ENCODE measurements around the gene TRIM59. TPM values are rescaled to one million over a fixed set of nuclear protein-coding genes. Genes with fewer than 3 reads are reported as not detected.

The TRIM59 gene
- total RNA-seq, 2 donors from 2014 or later: 0.99 to 2.1 TPM

GRCh38 chr3:160464321-160464720 lies 14.7 kb upstream of the TRIM59 start:
- no peak for ATAC-seq
- no peaks in the 10 kb centered on the region for H3K4me1 ChIP-seq
- intact Hi-C loops (cut with DNase I): no loop called here
- TF ChIP-seq, protein P1, sequence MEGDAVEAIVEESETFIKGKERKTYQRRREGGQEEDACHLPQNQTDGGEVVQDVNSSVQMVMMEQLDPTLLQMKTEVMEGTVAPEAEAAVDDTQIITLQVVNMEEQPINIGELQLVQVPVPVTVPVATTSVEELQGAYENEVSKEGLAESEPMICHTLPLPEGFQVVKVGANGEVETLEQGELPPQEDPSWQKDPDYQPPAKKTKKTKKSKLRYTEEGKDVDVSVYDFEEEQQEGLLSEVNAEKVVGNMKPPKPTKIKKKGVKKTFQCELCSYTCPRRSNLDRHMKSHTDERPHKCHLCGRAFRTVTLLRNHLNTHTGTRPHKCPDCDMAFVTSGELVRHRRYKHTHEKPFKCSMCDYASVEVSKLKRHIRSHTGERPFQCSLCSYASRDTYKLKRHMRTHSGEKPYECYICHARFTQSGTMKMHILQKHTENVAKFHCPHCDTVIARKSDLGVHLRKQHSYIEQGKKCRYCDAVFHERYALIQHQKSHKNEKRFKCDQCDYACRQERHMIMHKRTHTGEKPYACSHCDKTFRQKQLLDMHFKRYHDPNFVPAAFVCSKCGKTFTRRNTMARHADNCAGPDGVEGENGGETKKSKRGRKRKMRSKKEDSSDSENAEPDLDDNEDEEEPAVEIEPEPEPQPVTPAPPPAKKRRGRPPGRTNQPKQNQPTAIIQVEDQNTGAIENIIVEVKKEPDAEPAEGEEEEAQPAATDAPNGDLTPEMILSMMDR (IDR thresholded peaks at IDR 0.05): no peak
- no peak for TF ChIP-seq POLR2A (IDR thresholded peaks at IDR 0.05)
- no peaks in the 10 kb centered on the region for H3K27me3 ChIP-seq
- H3K27ac ChIP-seq: no peak overlapping the region
- 37 to 72% methylated on average over 2 of the region's 2 CpGs for WGBS, 2 donors
- no peaks in the 10 kb centered on the region for H3K9me3 ChIP-seq
- no peaks in the 10 kb centered on the region for H3K36me3 ChIP-seq (replicated peaks in 1 of 2; ENCODE audit: insufficient read depth in 1 of 2, low read depth in 2 of 2)
- H3K4me3 ChIP-seq: no peak overlapping the region
- DNase-seq: no peak

- no peak overlapping the region for H3K4me3 ChIP-seq
- 60 to 71% methylated on average over 1 to 3 of the region's 3 CpGs for WGBS, 2 donors
- TF ChIP-seq, protein P1 (IDR thresholded peaks at IDR 0.05): no peak
- no peak for TF ChIP-seq POLR2A (IDR thresholded peaks at IDR 0.05)
- no peaks in the 10 kb centered on the region for H3K4me1 ChIP-seq
- H3K9me3 ChIP-seq: no peaks in the 10 kb centered on the region
- no peak for DNase-seq
- intact Hi-C loops (cut with DNase I): no loop called here
- H3K27ac ChIP-seq: no peak overlapping the region
- no peak for ATAC-seq
- H3K27me3 ChIP-seq: no peaks in the 10 kb centered on the region
- H3K36me3 ChIP-seq (replicated peaks in 1 of 2; ENCODE audit: insufficient read depth in 1 of 2, low read depth in 2 of 2): no peaks in the 10 kb centered on the region
Observed at GRCh38 chr3:160460033-160460432, 10.4 kb upstream of the TRIM59 start.

- H3K36me3 ChIP-seq (replicated peaks in 1 of 2; ENCODE audit: insufficient read depth in 1 of 2, low read depth in 2 of 2): no peaks in the 10 kb centered on the region
- no peak overlapping the region for H3K4me3 ChIP-seq
- intact Hi-C loops (cut with DNase I): no loop called here
- TF ChIP-seq, protein P1 (IDR thresholded peaks at IDR 0.05): no peak
- TF ChIP-seq POLR2A (IDR thresholded peaks at IDR 0.05): no peak
- no peaks in the 10 kb centered on the region for H3K4me1 ChIP-seq
- H3K27ac ChIP-seq: no peak overlapping the region
- ATAC-seq (no peak), DNase-seq (no peak)
- 72 to 78% methylated on average over 9 of the region's 9 CpGs for WGBS, 2 donors
- no peaks in the 10 kb centered on the region for H3K27me3 ChIP-seq
- no peaks in the 10 kb centered on the region for H3K9me3 ChIP-seq
Observed at GRCh38 chr3:160459450-160459970, 9.9 kb upstream of the TRIM59 start.

DNA sequence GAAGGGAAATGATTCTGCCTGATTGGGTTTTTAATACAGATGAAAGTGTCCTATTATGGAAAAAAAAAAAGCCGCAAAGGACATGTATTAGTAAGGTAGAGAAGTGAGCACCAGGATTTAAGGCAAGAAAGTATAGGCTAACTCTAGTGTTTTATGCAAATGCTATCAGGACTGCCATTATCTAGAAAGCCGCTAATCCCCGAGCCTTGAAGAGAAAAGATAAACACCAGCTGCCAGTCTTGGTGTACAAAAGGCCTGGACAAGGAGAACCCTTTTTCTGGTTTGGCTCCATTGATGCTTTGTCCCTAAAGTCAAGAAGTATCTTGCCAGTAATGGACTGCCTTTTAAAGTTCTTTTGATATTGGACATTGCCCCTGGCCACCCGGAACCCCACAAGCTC lies 8.6 kb upstream of the TRIM59 start:
- H3K9me3 ChIP-seq: no peaks in the 10 kb centered on the region
- H3K27me3 ChIP-seq: no peaks in the 10 kb centered on the region
- DNase-seq: no peak
- no peak for TF ChIP-seq POLR2A (IDR thresholded peaks at IDR 0.05)
- TF ChIP-seq, protein P1 (IDR thresholded peaks at IDR 0.05): no peak
- H3K36me3 ChIP-seq (replicated peaks in 1 of 2; ENCODE audit: insufficient read depth in 1 of 2, low read depth in 2 of 2): no peaks in the 10 kb centered on the region
- ATAC-seq: no peak
- WGBS, 2 donors: 58 to 59% methylated on average over 4 of the region's 4 CpGs
- H3K4me3 ChIP-seq: no peak overlapping the region
- intact Hi-C loops (cut with DNase I): no loop called here
- H3K4me1 ChIP-seq: no peaks in the 10 kb centered on the region
- no peak overlapping the region for H3K27ac ChIP-seq

GRCh38 chr3:160455846-160456245 lies 6.3 kb upstream of the TRIM59 start:
- TF ChIP-seq, protein P1 (IDR thresholded peaks at IDR 0.05): no peak
- TF ChIP-seq POLR2A (IDR thresholded peaks at IDR 0.05): no peak
- ATAC-seq (no peak), DNase-seq (no peak)
- no peaks in the 10 kb centered on the region for H3K9me3 ChIP-seq
- intact Hi-C loops (cut with DNase I): no loop called here
- 75 to 76% methylated on average over 3 of the region's 3 CpGs for WGBS, 2 donors
- no peaks in the 10 kb centered on the region for H3K36me3 ChIP-seq (replicated peaks in 1 of 2; ENCODE audit: insufficient read depth in 1 of 2, low read depth in 2 of 2)
- H3K27me3 ChIP-seq: no peaks in the 10 kb centered on the region
- no peak overlapping the region for H3K27ac ChIP-seq
- no peak overlapping the region for H3K4me3 ChIP-seq
- H3K4me1 ChIP-seq: no peaks in the 10 kb centered on the region

Data from body of pancreas (tissue), 4 donors.